ENCODE results near the gene ARMC2.

GRCh38 chr6:109001291-109001894 lies 153.2 kb downstream of the ARMC2 start:
- TF ChIP-seq CTCF (IDR thresholded peaks at IDR 0.05; ENCODE audit: insufficient read depth, low read length, poor library complexity, severe bottlenecking) (no peak), EZH2phosphoT487 (conservative IDR thresholded peaks at IDR 0.05; ENCODE audit: low read length) (no peak)
